Suprapubic skin (tissue), 4 donors: ENCODE data around the gene NSD1. TPM values are rescaled to one million over a fixed set of nuclear protein-coding genes. Genes with fewer than 3 reads are reported as not detected.

ENCODE experiments used
- DNase-seq, 2 donors: peaks; one replicate each; pipeline ENCODE4 v3.0.0-alpha.2; 2019; ENCODE audit warnings: low spot score in 2 of 2
- H3K27ac ChIP-seq: fragments of 200-600 bp; sonication (generic); one replicate; pipeline ENCODE4 v1.5.1; 2019
- H3K27me3 ChIP-seq: fragments of 200-600 bp; sonication (generic); one replicate; pipeline ENCODE4 v1.5.1; 2019
- H3K36me3 ChIP-seq: fragments of 200-600 bp; sonication (generic); one replicate; pipeline ENCODE4 v1.5.1; 2019
- H3K4me1 ChIP-seq: fragments of 200-600 bp; sonication (generic); one replicate; pipeline ENCODE4 v1.5.1; 2019
- H3K4me3 ChIP-seq: fragments of 200-600 bp; sonication (generic); one replicate; pipeline ENCODE4 v1.5.1; 2019; ENCODE audit warnings: mild to moderate bottlenecking
- H3K9me3 ChIP-seq: fragments of 200-600 bp; sonication (generic); one replicate; pipeline ENCODE4 v1.5.1; 2019
- EP300 ChIP-seq: sonication (generic); formaldehyde crosslinking; IDR thresholded peaks from one replicate; pipeline ENCODE4 v1.6.1; 2017; ENCODE audit warnings: antibody characterized with exemption
- POLR2A ChIP-seq, 2 donors: fragments of 450-650 bp; IDR thresholded peaks; one replicate each; pipeline ENCODE4 v1.6.1; 2017; ENCODE audit warnings: antibody characterized with exemption in 2 of 2, mild to moderate bottlenecking in 2 of 2, moderate library complexity in 2 of 2
- POLR2AphosphoS5 ChIP-seq, 3 donors: sonication (generic); formaldehyde crosslinking; IDR thresholded peaks; one replicate each; pipeline ENCODE4 v1.6.1; 2017; ENCODE audit warnings: antibody characterized with exemption in 3 of 3
- WGBS: methylation state at CpG from one replicate; pipeline ENCODE4 v1.1.5; 2018; 5-methylcytosine and 5-hydroxymethylcytosine counted together
- total RNA-seq, 4 donors: library from RNA; depleted of rRNA; stranded (reverse); fragments of >200 nt; gene quantifications; one replicate each; pipeline ENCODE4 v1.1.0, GENCODE V29; 2016
- TF ChIP-seq, protein P1 (sequence below), 2 donors: fragments of 200-600 bp in 1 of 2; fragments of 450-650 bp in 1 of 2; sonication (generic) in 1 of 2; IDR thresholded peaks; one replicate each; pipeline ENCODE4 v1.5.1; 2016 to 2019; ENCODE audit warnings: antibody characterized with exemption in 2 of 2, mild to moderate bottlenecking in 1 of 2, moderate library complexity in 1 of 2

The NSD1 gene
- total RNA-seq, 4 donors from 2014 or later, result 36.0 to 67.9 (median 51.3) TPM

DNA sequence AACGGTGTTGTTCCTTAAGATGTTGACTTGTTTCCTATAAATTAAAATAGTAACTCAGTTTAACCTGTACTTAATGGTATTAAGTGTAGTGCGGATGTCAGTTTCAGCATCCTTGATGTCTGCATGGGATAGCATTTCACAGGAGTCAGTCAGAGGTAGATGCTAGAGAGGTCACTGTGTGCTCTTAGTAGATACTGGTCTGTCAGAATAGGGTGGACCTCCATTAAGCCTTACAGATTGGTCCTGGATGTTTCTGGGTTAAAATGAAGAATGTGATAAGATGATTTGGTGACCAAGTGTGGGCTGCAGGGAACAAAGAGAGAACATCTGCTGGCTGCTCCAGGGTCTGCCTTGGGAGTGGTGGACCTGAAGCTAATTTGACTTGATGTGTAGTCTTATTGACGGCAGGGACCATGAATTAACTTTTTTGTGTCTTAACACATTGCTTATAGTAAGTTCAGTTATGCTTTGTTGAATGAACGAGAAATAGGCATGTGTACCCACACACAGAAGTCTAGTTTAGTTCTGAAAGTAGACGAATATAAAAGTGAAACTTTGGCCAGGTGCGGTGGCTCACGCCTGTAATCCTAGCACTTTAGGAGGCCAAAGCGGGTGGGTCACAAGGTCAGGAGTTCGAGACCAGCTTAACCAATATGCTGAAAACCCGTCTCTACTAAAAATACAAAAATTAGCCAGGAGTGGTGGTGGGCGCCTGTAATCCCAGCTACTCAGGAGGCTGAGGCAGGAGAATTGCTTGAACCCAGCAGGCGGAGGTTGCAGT, 157.4 kb downstream of the NSD1 start:
- H3K4me1 ChIP-seq, result peaks cover 6% of the 10 kb centered on the region
- 93% methylated on average over 12 of the region's 12 CpGs for WGBS
- DNase-seq, result no peak
- TF ChIP-seq POLR2A (IDR thresholded peaks at IDR 0.05) (no peak), POLR2AphosphoS5 (IDR thresholded peaks at IDR 0.05) (no peak), EP300 (no peak)
- TF ChIP-seq, protein P1, sequence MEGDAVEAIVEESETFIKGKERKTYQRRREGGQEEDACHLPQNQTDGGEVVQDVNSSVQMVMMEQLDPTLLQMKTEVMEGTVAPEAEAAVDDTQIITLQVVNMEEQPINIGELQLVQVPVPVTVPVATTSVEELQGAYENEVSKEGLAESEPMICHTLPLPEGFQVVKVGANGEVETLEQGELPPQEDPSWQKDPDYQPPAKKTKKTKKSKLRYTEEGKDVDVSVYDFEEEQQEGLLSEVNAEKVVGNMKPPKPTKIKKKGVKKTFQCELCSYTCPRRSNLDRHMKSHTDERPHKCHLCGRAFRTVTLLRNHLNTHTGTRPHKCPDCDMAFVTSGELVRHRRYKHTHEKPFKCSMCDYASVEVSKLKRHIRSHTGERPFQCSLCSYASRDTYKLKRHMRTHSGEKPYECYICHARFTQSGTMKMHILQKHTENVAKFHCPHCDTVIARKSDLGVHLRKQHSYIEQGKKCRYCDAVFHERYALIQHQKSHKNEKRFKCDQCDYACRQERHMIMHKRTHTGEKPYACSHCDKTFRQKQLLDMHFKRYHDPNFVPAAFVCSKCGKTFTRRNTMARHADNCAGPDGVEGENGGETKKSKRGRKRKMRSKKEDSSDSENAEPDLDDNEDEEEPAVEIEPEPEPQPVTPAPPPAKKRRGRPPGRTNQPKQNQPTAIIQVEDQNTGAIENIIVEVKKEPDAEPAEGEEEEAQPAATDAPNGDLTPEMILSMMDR (IDR thresholded peaks at IDR 0.05), result no peak
- H3K27me3 ChIP-seq, result no peaks in the 10 kb centered on the region
- H3K9me3 ChIP-seq, result no peaks in the 10 kb centered on the region
- H3K4me3 ChIP-seq, result no peak overlapping the region
- H3K27ac ChIP-seq, result no peak overlapping the region
- peaks cover 87% of the 10 kb centered on the region for H3K36me3 ChIP-seq

GRCh38 chr5:177291735-177292134, 158.2 kb downstream of the NSD1 start:
- no peak for DNase-seq
- Histone ChIP-seq H3K27me3 (no peaks in the 10 kb centered on the region), H3K27ac (no peak overlapping the region), H3K4me3 (no peak overlapping the region), H3K36me3 (peaks cover 86% of the 10 kb centered on the region), H3K4me1 (peaks cover 11% of the 10 kb centered on the region), H3K9me3 (no peaks in the 10 kb centered on the region)
- WGBS, result 94% methylated on average over 7 of the region's 7 CpGs
- TF ChIP-seq EP300 (no peak), POLR2AphosphoS5 (IDR thresholded peaks at IDR 0.05) (no peak), POLR2A (IDR thresholded peaks at IDR 0.05) (no peak)
- TF ChIP-seq, protein P1 (IDR thresholded peaks at IDR 0.05), result no peak

GRCh38 chr5:177293819-177294581, 160.4 kb downstream of the NSD1 start:
- peaks cover 72% of the 10 kb centered on the region for H3K36me3 ChIP-seq

DNA sequence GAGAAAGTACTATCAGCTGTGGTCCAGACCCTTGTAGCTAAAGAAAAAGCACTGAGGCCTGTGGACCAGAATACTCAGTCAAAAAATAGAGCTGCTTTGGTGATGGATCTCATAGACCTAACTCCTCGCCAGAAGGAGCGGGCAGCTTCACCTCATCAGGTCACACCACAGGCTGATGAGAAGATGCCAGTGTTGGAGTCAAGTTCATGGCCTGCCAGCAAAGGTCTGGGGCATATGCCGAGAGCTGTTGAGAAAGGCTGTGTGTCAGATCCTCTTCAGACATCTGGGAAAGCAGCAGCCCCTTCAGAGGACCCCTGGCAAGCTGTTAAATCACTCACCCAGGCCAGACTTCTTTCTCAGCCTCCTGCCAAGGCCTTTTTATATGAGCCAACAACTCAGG, 161.1 kb downstream of the NSD1 start:
- no peaks in the 10 kb centered on the region for H3K27me3 ChIP-seq
- no peaks in the 10 kb centered on the region for H3K9me3 ChIP-seq
- H3K4me1 ChIP-seq, result peaks cover 18% of the 10 kb centered on the region
- WGBS, result 93% methylated on average over 2 of the region's 3 CpGs
- H3K4me3 ChIP-seq, result no peak overlapping the region
- TF ChIP-seq POLR2AphosphoS5 (IDR thresholded peaks at IDR 0.05), result no peak
- no peak for TF ChIP-seq POLR2A (IDR thresholded peaks at IDR 0.05)
- no peak for TF ChIP-seq EP300
- TF ChIP-seq, protein P1 (IDR thresholded peaks at IDR 0.05), result no peak
- no peak overlapping the region for H3K27ac ChIP-seq
- DNase-seq, result no peak
- H3K36me3 ChIP-seq, result peaks cover 66% of the 10 kb centered on the region

More at GRCh38 chr5:177293819-177294581, 160.4 kb downstream of the NSD1 start:
- DNase-seq, result no peak
- Histone ChIP-seq H3K4me3 (no peak overlapping the region), H3K27me3 (no peaks in the 10 kb centered on the region), H3K27ac (no peak overlapping the region), H3K4me1 (peaks cover 13% of the 10 kb centered on the region), H3K9me3 (no peaks in the 10 kb centered on the region)
- WGBS, result 90% methylated on average over 7 of the region's 12 CpGs
- TF ChIP-seq POLR2A (IDR thresholded peaks at IDR 0.05), result no peak
- TF ChIP-seq POLR2AphosphoS5 (IDR thresholded peaks at IDR 0.05), result no peak
- TF ChIP-seq, protein P1 (IDR thresholded peaks at IDR 0.05), result no peak
- no peak for TF ChIP-seq EP300

- WGBS, result 95% methylated on average over 5 of the region's 9 CpGs
- TF ChIP-seq POLR2AphosphoS5 (IDR thresholded peaks at IDR 0.05) (no peak), POLR2A (IDR thresholded peaks at IDR 0.05) (no peak), EP300 (no peak)
- TF ChIP-seq, protein P1 (IDR thresholded peaks at IDR 0.05), result no peak
- no peaks in the 10 kb centered on the region for H3K27me3 ChIP-seq
- H3K9me3 ChIP-seq, result no peaks in the 10 kb centered on the region
- no peak overlapping the region for H3K27ac ChIP-seq
- peaks cover 31% of the 10 kb centered on the region for H3K4me1 ChIP-seq
- peaks cover 55% of the 10 kb centered on the region for H3K36me3 ChIP-seq
- H3K4me3 ChIP-seq, result no peak overlapping the region
- no peak for DNase-seq
These were observed 162.4 kb downstream of the NSD1 start for GRCh38 chr5:177295924-177296323.
